ENCODE results near the gene NECAB2. TPM values are rescaled to one million over a fixed set of nuclear protein-coding genes. Genes with fewer than 3 reads are reported as not detected.

NECAB2 gene
- total and polyA plus RNA-seq, 2 of the 8 experiments (the other 6 are each of a cell fraction or from before 2014, with no cell fraction given) = 3.6 to 4.2 TPM

DNA sequence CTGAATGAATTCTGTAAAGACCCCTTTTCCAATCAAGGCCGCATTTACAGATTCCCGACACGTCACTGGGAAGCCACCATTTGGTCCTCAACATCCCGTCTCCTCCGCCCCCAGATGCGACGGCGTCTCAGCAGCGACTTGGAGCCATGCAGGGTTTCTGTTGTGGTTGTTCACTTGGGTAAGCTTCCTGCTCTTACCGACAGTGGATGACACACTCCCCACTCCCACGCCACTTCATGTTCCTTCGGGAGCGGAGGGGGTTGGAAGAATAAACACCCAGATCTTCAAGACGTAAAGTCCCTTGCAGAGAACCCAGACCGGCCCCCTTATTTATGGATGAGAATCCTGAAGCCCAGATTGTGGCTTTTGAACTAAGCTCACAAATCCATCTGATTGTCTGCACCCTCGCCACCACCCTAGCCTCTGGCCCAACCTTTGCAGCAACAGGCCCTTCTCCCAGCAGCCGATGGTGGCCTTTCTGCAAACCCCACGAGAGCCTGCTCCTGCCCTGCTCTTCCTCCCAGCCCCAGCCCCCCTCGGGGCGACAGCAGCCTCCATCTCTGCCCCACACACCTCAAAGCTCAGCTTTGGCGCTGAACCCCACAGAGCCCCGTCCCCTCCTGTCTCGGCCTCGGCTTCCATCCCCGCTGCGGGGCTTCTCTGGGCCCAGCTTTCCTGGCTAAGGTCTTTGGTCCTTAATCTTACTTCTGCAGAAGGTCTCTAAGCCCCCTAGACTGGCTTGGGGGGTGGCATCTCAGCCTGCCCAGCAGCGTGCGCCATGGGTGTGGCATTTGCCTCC lies 34.0 kb upstream of the NECAB2 start:
- ChIA-PET POLR2A (ENCODE audit: partially characterized antibody) (interaction anchor here (1.1 to 1.4 kb wide), 2 partner anchors 16 to 35 kb away, joined by 3 to 4 read pairs; partner anchors contain the start of gene MLYCD), CTCF (ENCODE audit: partially characterized antibody) (interaction anchor here (1.4 to 5.0 kb wide), 4 partner anchors 7 to 87 kb away, joined by 3 to 35 read pairs (median 6); no protein-coding TSS in a partner anchor)
- Histone ChIP-seq H2BK120ac (replicated peaks; ENCODE audit: low read depth, low read length) (no peak overlapping the region), H3K23me2 (ENCODE audit: low read depth, low read length) (no peaks in the 10 kb centered on the region), H2AK5ac (ENCODE audit: low read depth, low read length) (no peak overlapping the region), H2BK5ac (ENCODE audit: low read depth, low read length) (no peak overlapping the region), H3K4ac (replicated peaks; ENCODE audit: insufficient read length, low read depth, low read length) (no peak overlapping the region), H2AFZ (ENCODE audit: low read length) (no peak overlapping the region), H4K8ac (ENCODE audit: extremely low read depth, insufficient read depth, low read length) (peak overlapping the region; percentile 37), H2BK20ac (ENCODE audit: low read length) (no peak overlapping the region), H4K20me1 (replicated peaks in 1 of 2; ENCODE audit: control insufficient read depth in 1 of 2, insufficient read depth in 2 of 2, low read length in 2 of 2) (no peaks in the 10 kb centered on the region), H3K79me1 (ENCODE audit: low read depth, low read length) (no peaks in the 10 kb centered on the region), H3K9ac (replicated peaks in 1 of 4; ENCODE audit: extremely low read depth in 1 of 4, low read depth in 3 of 4, low read length in 3 of 4) (no peak overlapping the region), H3K56ac (replicated peaks; ENCODE audit: insufficient read length, low read depth, low read length) (no peak overlapping the region), H4K5ac (ENCODE audit: insufficient read length, low read depth, low read length) (no peak overlapping the region), H4K91ac (replicated peaks; ENCODE audit: insufficient read length, low read length) (no peak overlapping the region), H3K23ac (ENCODE audit: insufficient read length) (no peak overlapping the region), H3K4me1 (replicated peaks in 1 of 4; ENCODE audit: control insufficient read depth in 3 of 4, insufficient read depth in 4 of 4, low read length in 3 of 4) (no peaks in the 10 kb centered on the region), H3K27me3 (replicated peaks in 1 of 4; ENCODE audit: control insufficient read depth in 3 of 4, extremely low read depth in 1 of 4, insufficient read depth in 3 of 4, low read length in 3 of 4) (no peaks in the 10 kb centered on the region; a peak in 1 of 7 replicates), H3K4me2 (ENCODE audit: insufficient read depth in 1 of 2, low read depth in 2 of 2, low read length in 2 of 2) (no peak overlapping the region), H3K14ac (ENCODE audit: insufficient read length) (no peak overlapping the region), H3K36me3 (ENCODE audit: control insufficient read depth in 2 of 4, insufficient read depth in 4 of 4, low read length in 3 of 4) (no peaks in the 10 kb centered on the region), H2BK15ac (ENCODE audit: low read length) (no peak overlapping the region), H3K9me3 (ENCODE audit: insufficient read depth in 2 of 2, low read depth in 1 of 2, low read length in 1 of 2) (no peaks in the 10 kb centered on the region), H3K4me3 (ENCODE audit: extremely low read depth in 1 of 4, insufficient read depth in 2 of 4, low read depth in 3 of 4, low read length in 4 of 4) (no peak overlapping the region), H3K27ac (ENCODE audit: low read depth, low read length) (no peak overlapping the region), H3K79me2 (ENCODE audit: control insufficient read depth in 1 of 2, insufficient read depth in 2 of 2, low read length in 2 of 2) (no peaks in the 10 kb centered on the region), H3K18ac (ENCODE audit: extremely low read depth, low read length) (no peak overlapping the region), H2BK12ac (ENCODE audit: low read depth, low read length) (no peak overlapping the region)
- FAIRE-seq (no peak), DNase-seq (ENCODE audit: low read depth in 1 of 2, low spot score in 2 of 2) (no peak)
- 89% methylated on average over 28 of the region's 28 CpGs; no CpG with 5 or more reads in 1 of the 2 experiments for WGBS, 2 experiments (ENCODE audit: extremely low coverage in 1 of 2, insufficient coverage in 1 of 2, insufficient read length in 1 of 2, insufficient replicate concordance in 2 of 2, low coverage in 1 of 2, low lambda C conversion rate in 2 of 2, missing lambda C conversion rate in 1 of 2)
- no peak for TF ChIP-seq POLR2AphosphoS5 (IDR thresholded peaks at IDR 0.05; ENCODE audit: low read depth, low read length)
- TF ChIP-seq TEAD4 (IDR thresholded peaks at IDR 0.05; ENCODE audit: low read depth, low read length) = no peak
